H1 (cell line): ENCODE measurements around the gene ZNF555. TPM values are rescaled to one million over a fixed set of nuclear protein-coding genes. Genes with fewer than 3 reads are reported as not detected.

Experiments used
- CTCF ChIA-PET: fragments of 300-600 bp; sonication (Branson Sonifier 250); formaldehyde crosslinking; loops from one replicate; lab custom pipeline; 2021; ENCODE audit not compliant: partially characterized antibody; lab: Charles Lee
- POLR2A ChIA-PET: fragments of 300-600 bp; sonication (Branson Sonifier 250); formaldehyde crosslinking; loops from one replicate; lab custom pipeline; 2021; ENCODE audit warnings: inconsistent platforms; ENCODE audit not compliant: partially characterized antibody; lab: Charles Lee
- DNase-seq, 2 experiments: peaks; one replicate each; pipeline versions ENCODE4 v3.0.0 to v3.0.0-alpha.2; 2010 to 2022; ENCODE audit warnings: low spot score in 2 of 2, low read depth in 1 of 2, mixed read lengths in 1 of 2
- FAIRE-seq: peaks from 2 replicates; lab custom pipeline; 2011; peaks lifted over from hg19 to GRCh38; lab: Jason Lieb, UNC
- H2AFZ ChIP-seq: 2 replicates; pipeline ENCODE4 v1.8.1; 2012; ENCODE audit warnings: low read length, inconsistent platforms
- H2AK5ac ChIP-seq: 2 replicates; pipeline ENCODE4 v1.6.1; 2013; ENCODE audit warnings: low read depth, low read length
- H2BK120ac ChIP-seq: replicated peaks from 2 replicates; pipeline ENCODE3; 2013; ENCODE audit warnings: low read depth, low read length, inconsistent platforms
- H2BK12ac ChIP-seq: 2 replicates; pipeline ENCODE4 v1.6.1; 2013; ENCODE audit warnings: low read depth, low read length
- H2BK15ac ChIP-seq: 2 replicates; pipeline ENCODE4 v1.6.1; 2013; ENCODE audit warnings: low read length
- H2BK20ac ChIP-seq: 2 replicates; pipeline ENCODE4 v1.6.1; 2013; ENCODE audit warnings: low read length
- H2BK5ac ChIP-seq: 2 replicates; pipeline ENCODE4 v1.6.1; 2013; ENCODE audit warnings: low read depth, low read length
- H3K14ac ChIP-seq: 2 replicates; pipeline ENCODE4 v1.6.1; 2013; ENCODE audit warnings: inconsistent platforms; ENCODE audit not compliant: insufficient read length
- H3K18ac ChIP-seq: 2 replicates; pipeline ENCODE4 v1.6.1; 2013; ENCODE audit warnings: low read length; ENCODE audit errors: extremely low read depth
- H3K23ac ChIP-seq: 2 replicates; pipeline ENCODE4 v1.6.1; 2013; ENCODE audit warnings: inconsistent platforms; ENCODE audit not compliant: insufficient read length
- H3K23me2 ChIP-seq: 2 replicates; pipeline ENCODE4 v1.6.1; 2013; ENCODE audit warnings: low read depth, low read length
- H3K27ac ChIP-seq: 2 replicates; pipeline ENCODE4 v1.6.1; 2011; ENCODE audit warnings: low read depth, low read length, inconsistent platforms
- H3K27me3 ChIP-seq, 4 experiments: replicated peaks in 1 of 4; 1 replicate in 1 of 4; 2 replicates in 3 of 4; pipeline versions ENCODE4 v1.6.1 to v1.8.1; 2011 to 2013; ENCODE audit warnings: low read length in 3 of 4, mild to moderate bottlenecking in 3 of 4, inconsistent platforms in 2 of 4, mixed read lengths in 2 of 4, moderate library complexity in 1 of 4; ENCODE audit not compliant: control insufficient read depth in 3 of 4, insufficient read depth in 3 of 4; ENCODE audit errors: extremely low read depth in 1 of 4
- H3K36me3 ChIP-seq, 4 experiments: 2 replicates each; pipeline versions ENCODE4 v1.6.1 to v1.8.1; 2011 to 2013; ENCODE audit warnings: mild to moderate bottlenecking in 4 of 4, low read length in 3 of 4, moderate library complexity in 2 of 4, control low read depth in 1 of 4, inconsistent platforms in 1 of 4; ENCODE audit not compliant: insufficient read depth in 4 of 4, control insufficient read depth in 2 of 4
- H3K4ac ChIP-seq: replicated peaks from 2 replicates; pipeline ENCODE3; 2013; ENCODE audit warnings: low read length, low read depth, mixed read lengths, inconsistent platforms; ENCODE audit not compliant: insufficient read length
- H3K4me1 ChIP-seq, 4 experiments: replicated peaks in 1 of 4; 1 replicate in 1 of 4; 2 replicates in 3 of 4; pipeline versions ENCODE4 v1.6.1 to v1.8.1; 2011 to 2013; ENCODE audit warnings: low read length in 3 of 4, inconsistent platforms in 2 of 4, mixed read lengths in 1 of 4; ENCODE audit not compliant: insufficient read depth in 4 of 4, control insufficient read depth in 3 of 4
- H3K4me2 ChIP-seq, 2 experiments: 2 replicates each; pipeline versions ENCODE4 v1.6.1 to v1.8.1; 2011 to 2013; ENCODE audit warnings: low read depth in 2 of 2, low read length in 2 of 2, control low read depth in 1 of 2, inconsistent platforms in 1 of 2, mild to moderate bottlenecking in 1 of 2; ENCODE audit not compliant: insufficient read depth in 1 of 2
- H3K4me3 ChIP-seq, 4 experiments: fragments of 200-600, 300-600 bp in 1 of 4; sonication (generic), shearing (Covaris generic), sonication (Bioruptor Twin) in 1 of 4; 2 replicates each; pipeline versions ENCODE4 v1.5.1 to v1.8.1; 2011 to 2016; ENCODE audit warnings: low read length in 4 of 4, low read depth in 3 of 4, control low read depth in 2 of 4, inconsistent platforms in 2 of 4, mild to moderate bottlenecking in 2 of 4, mixed read lengths in 1 of 4, moderate library complexity in 1 of 4; ENCODE audit not compliant: insufficient read depth in 2 of 4; ENCODE audit errors: extremely low read depth in 1 of 4
- H3K56ac ChIP-seq: replicated peaks from 2 replicates; pipeline ENCODE3; 2013; ENCODE audit warnings: low read depth, mild to moderate bottlenecking, mixed read lengths, low read length, inconsistent platforms; ENCODE audit not compliant: insufficient read length
- H3K79me1 ChIP-seq: 2 replicates; pipeline ENCODE4 v1.6.1; 2013; ENCODE audit warnings: low read depth, low read length, control low read depth
- H3K79me2 ChIP-seq, 2 experiments: 2 replicates each; pipeline versions ENCODE4 v1.6.1 to v1.8.1; 2012 to 2013; ENCODE audit warnings: low read length in 2 of 2, mild to moderate bottlenecking in 2 of 2, inconsistent platforms in 1 of 2; ENCODE audit not compliant: insufficient read depth in 2 of 2, control insufficient read depth in 1 of 2
- H3K9ac ChIP-seq, 4 experiments: replicated peaks in 1 of 4; 1 replicate in 1 of 4; 2 replicates in 3 of 4; pipeline versions ENCODE4 v1.6.1 to v1.8.1; 2011 to 2013; ENCODE audit warnings: low read depth in 3 of 4, low read length in 3 of 4, control low read depth in 2 of 4, mild to moderate bottlenecking in 2 of 4, moderate library complexity in 2 of 4, inconsistent platforms in 1 of 4; ENCODE audit errors: extremely low read depth in 1 of 4
- H3K9me3 ChIP-seq, 2 experiments: 2 replicates each; pipeline versions ENCODE4 v1.6.1 to v1.8.1; 2012 to 2013; ENCODE audit warnings: mild to moderate bottlenecking in 2 of 2, moderate library complexity in 2 of 2, control low read depth in 1 of 2, inconsistent platforms in 1 of 2, low read depth in 1 of 2, low read length in 1 of 2, mixed read lengths in 1 of 2; ENCODE audit not compliant: insufficient read depth in 2 of 2
- H4K20me1 ChIP-seq, 2 experiments: replicated peaks in 1 of 2; 2 replicates each; pipeline versions ENCODE3 to v1.8.1; 2011 to 2013; ENCODE audit warnings: inconsistent platforms in 2 of 2, low read length in 2 of 2, mild to moderate bottlenecking in 1 of 2; ENCODE audit not compliant: insufficient read depth in 2 of 2, control insufficient read depth in 1 of 2
- H4K5ac ChIP-seq: 2 replicates; pipeline ENCODE4 v1.6.1; 2013; ENCODE audit warnings: low read length, low read depth, mixed read lengths, inconsistent platforms; ENCODE audit not compliant: insufficient read length
- H4K8ac ChIP-seq: 2 replicates; pipeline ENCODE4 v1.8.0; 2013; ENCODE audit warnings: mild to moderate bottlenecking, moderate library complexity, low read length, inconsistent platforms; ENCODE audit not compliant: insufficient read depth; ENCODE audit errors: extremely low read depth
- H4K91ac ChIP-seq: replicated peaks from 2 replicates; pipeline ENCODE3; 2013; ENCODE audit warnings: low read length, mixed read lengths, inconsistent platforms; ENCODE audit not compliant: insufficient read length
- CBX8 ChIP-seq: fragments of 300-800, 300-1000 bp; sonication (generic); IDR thresholded peaks from 2 replicates; pipeline ENCODE4 v1.7.1; 2016; ENCODE audit warnings: low read depth, low read length, borderline replicate concordance
- EGR1 ChIP-seq: IDR thresholded peaks from 2 replicates; pipeline ENCODE4 v1.6.1; 2011; ENCODE audit warnings: low read depth, low read length, borderline replicate concordance
- RAD21 ChIP-seq, 2 experiments: IDR thresholded peaks in 1 of 2; conservative IDR thresholded peaks in 1 of 2; 2 replicates each; pipeline ENCODE4 v1.6.1; 2011; ENCODE audit warnings: low read depth in 2 of 2, low read length in 2 of 2, improper control_type of control experiment in 1 of 2, inconsistent platforms in 1 of 2, mild to moderate bottlenecking in 1 of 2, moderate library complexity in 1 of 2
- TAF7 ChIP-seq: optimal IDR thresholded peaks from 2 replicates; pipeline ENCODE3; 2011; ENCODE audit warnings: low read depth, mild to moderate bottlenecking, inconsistent platforms, low read length, moderate library complexity, borderline replicate concordance
- USF2 ChIP-seq: IDR thresholded peaks from 2 replicates; pipeline ENCODE4 v1.6.1; 2011; ENCODE audit warnings: low read length, improper control_type of control experiment
- whole genome bisulfite sequencing, 2 experiments: shearing (Covaris generic) in 1 of 2; methylation state at CpG; one replicate each; pipeline versions ENCODE4 v1.1.6 to v1.1.7; 2013 to 2015; ENCODE audit warnings: low lambda C conversion rate in 2 of 2, mixed read lengths in 2 of 2, inconsistent platforms in 1 of 2, low coverage in 1 of 2, missing lambda C conversion rate in 1 of 2; ENCODE audit not compliant: insufficient replicate concordance in 2 of 2, insufficient coverage in 1 of 2, insufficient read length in 1 of 2; ENCODE audit errors: extremely low coverage in 1 of 2, missing lambda C conversion rate in 1 of 2; 5-methylcytosine and 5-hydroxymethylcytosine counted together
- polyA plus RNA-seq, 7 experiments: library from polyadenylated mRNA; depleted of rRNA in 3 of 7; stranded (reverse) in 5 of 7; unstranded in 2 of 7; fragments of >200 nt in 5 of 7; fragments of 200-250 nt in 2 of 7; gene quantifications; 1 replicate in 5 of 7; 2 replicates in 1 of 7; 4 replicates in 1 of 7; pipeline versions ENCODE4 v1.2.1 to v1.2.3, GENCODE V29; 2011 to 2013; ENCODE audit warnings: missing spikeins in 2 of 7, mixed read lengths in 2 of 7
- total RNA-seq: library from RNA; stranded (reverse); fragmentation: NEBNext Ultra II Directional; extraction: Animal tissue kit (Norgen Biotek cat#: 25700); gene quantifications from 2 replicates; pipeline ENCODE4 v1.2.1, GENCODE V29; 2021

ZNF555 gene
- total and polyA plus RNA-seq, 2 of the 8 experiments (the other 6 are each of a cell fraction or from before 2014, with no cell fraction given), result 1.6 to 5.7 TPM

GRCh38 chr19:2850256-2850925 is 9.1 kb downstream of the ZNF555 start:
- H3K27me3 ChIP-seq, result no peaks in the 10 kb centered on the region; a peak in 1 of 7 replicates
- H2BK20ac ChIP-seq, result no peak overlapping the region
- DNase-seq (no peak), FAIRE-seq (no peak)
- H2BK12ac ChIP-seq, result no peak overlapping the region
- H4K20me1 ChIP-seq, result no peaks in the 10 kb centered on the region
- H3K27ac ChIP-seq, result no peak overlapping the region
- H3K9ac ChIP-seq, result no peak overlapping the region
- 0 out of 2 replicates have a peak, but pooled peaks cover 2% of the 10 kb centered on the region for H3K79me1 ChIP-seq
- H3K4me1 ChIP-seq, result no peaks in the 10 kb centered on the region
- H3K4me2 ChIP-seq, result no peak overlapping the region
- H3K79me2 ChIP-seq, result peaks cover 0 to 3% of the 10 kb centered on the region in 2 experiments; a peak in 2 of 4 replicates
- H3K23ac ChIP-seq, result no peak overlapping the region
- H2AFZ ChIP-seq, result no peak overlapping the region
- no peak overlapping the region for H3K56ac ChIP-seq
- no peak overlapping the region for H3K4me3 ChIP-seq
- H3K4ac ChIP-seq, result no peak overlapping the region
- H2AK5ac ChIP-seq, result no peak overlapping the region
- H4K91ac ChIP-seq, result no peak overlapping the region
- H3K9me3 ChIP-seq, result peaks cover 73 to 89% of the 10 kb centered on the region in 2 experiments
- no peak overlapping the region for H2BK15ac ChIP-seq
- no peak overlapping the region for H2BK120ac ChIP-seq
- H3K18ac ChIP-seq, result no peak overlapping the region
- H3K14ac ChIP-seq, result no peak overlapping the region
- ChIA-PET POLR2A (no interaction called here), CTCF (interaction anchor here (1.2 to 1.4 kb wide), 3 partner anchors 9 to 37 kb away, joined by 3 to 4 read pairs (median 4); partner anchors contain the start of gene ZNF555)
- H2BK5ac ChIP-seq, result no peak overlapping the region
- H4K5ac ChIP-seq, result no peak overlapping the region
- peaks cover 12 to 47% (median 34%) of the 10 kb centered on the region in 4 experiments for H3K36me3 ChIP-seq
- H3K23me2 ChIP-seq, result no peaks in the 10 kb centered on the region
- WGBS, 2 experiments, result 88% methylated on average over 3 of the region's 3 CpGs; no CpG with 5 or more reads in 1 of the 2 experiments
- H4K8ac ChIP-seq, result no peak overlapping the region
- TF ChIP-seq CBX8 (no peak), TAF7 (no peak), USF2 (no peak), RAD21 (IDR thresholded peaks at IDR 0.05 in 1 of 2, conservative IDR thresholded peaks at IDR 0.05 in 1 of 2; ENCODE audit: low read depth in 2 of 2, low read length in 2 of 2) (no peak), EGR1 (no peak)
- TF ChIP-seq, all 59 proteins: peak for 0
